NK-92 treated with Interleukin-12 subunit alpha and Interleukin-12 subunit beta, amount 100 ng/mL, for 24 hours (cell line): ENCODE measurements around the gene PTTG1IP.

Experiments used
- DNase-seq: peaks from one replicate; lab custom pipeline; 2025; lab: John Stamatoyannopoulos, UW

PTTG1IP gene

GRCh38 chr21:44908908-44909307 lies 35.4 kb upstream of the PTTG1IP start:
- DNase-seq = no peak

- no peak for DNase-seq
Observed at GRCh38 chr21:44907966-44908895, 34.7 kb upstream of the PTTG1IP start.

- no peak for DNase-seq
Observed at GRCh38 chr21:44907225-44907965, 33.9 kb upstream of the PTTG1IP start.

- DNase-seq = no peak
Observed at GRCh38 chr21:44905728-44906090, 32.2 kb upstream of the PTTG1IP start.

GRCh38 chr21:44905016-44905727 lies 31.7 kb upstream of the PTTG1IP start:
- no peak for DNase-seq

- no peak for DNase-seq
Observed at GRCh38 chr21:44904141-44904923, 30.8 kb upstream of the PTTG1IP start.

GRCh38 chr21:44903689-44904088 lies 30.2 kb upstream of the PTTG1IP start:
- DNase-seq = no peak

GRCh38 chr21:44903050-44903685 lies 29.7 kb upstream of the PTTG1IP start:
- DNase-seq = no peak

- no peak for DNase-seq
Observed at GRCh38 chr21:44902268-44903049, 29.0 kb upstream of the PTTG1IP start.

- no peak for DNase-seq
Observed at GRCh38 chr21:44901391-44902074, 28.0 kb upstream of the PTTG1IP start.

GRCh38 chr21:44900559-44901251 lies 27.2 kb upstream of the PTTG1IP start:
- no peak for DNase-seq

- no peak for DNase-seq
Observed at GRCh38 chr21:44899768-44900558, 26.5 kb upstream of the PTTG1IP start.

- DNase-seq = no peak
Observed at GRCh38 chr21:44898851-44899767, 25.6 kb upstream of the PTTG1IP start.

GRCh38 chr21:44898011-44898488 lies 24.6 kb upstream of the PTTG1IP start:
- no peak for DNase-seq

GRCh38 chr21:44897326-44898010 lies 24.0 kb upstream of the PTTG1IP start:
- no peak for DNase-seq

- no peak for DNase-seq
Observed at GRCh38 chr21:44896561-44897286, 23.2 kb upstream of the PTTG1IP start.
